Fibroblast of lung (primary cell): ENCODE results near the gene ASXL3. TPM values are rescaled to one million over a fixed set of nuclear protein-coding genes. Genes with fewer than 3 reads are reported as not detected.
A peak's percentile ranks its signal among the peaks of the same experiment; 100 is the strongest.

Source experiments
- DNase-seq, 2 donors: peaks; one replicate each; pipeline versions ENCODE4 v3.0.0 to v3.0.0-alpha.2; 2010; ENCODE audit warnings: low read depth in 2 of 2
- H2AFZ ChIP-seq: 2 replicates; pipeline ENCODE4 v1.5.1; 2012; ENCODE audit warnings: low read length, control low read depth, inconsistent platforms
- H3K27ac ChIP-seq: 2 replicates; pipeline ENCODE4 v1.5.1; 2011; ENCODE audit warnings: low read length, control low read depth; ENCODE audit not compliant: insufficient read depth
- H3K27me3 ChIP-seq: 2 replicates; pipeline ENCODE4 v1.5.1; 2011; ENCODE audit warnings: mild to moderate bottlenecking, low read length; ENCODE audit not compliant: control insufficient read depth, insufficient read depth
- H3K36me3 ChIP-seq: 2 replicates; pipeline ENCODE4 v1.5.1; 2011; ENCODE audit warnings: low read length; ENCODE audit not compliant: control insufficient read depth, insufficient read depth
- H3K4me1 ChIP-seq: 2 replicates; pipeline ENCODE4 v1.5.1; 2011; ENCODE audit warnings: low read length; ENCODE audit not compliant: control insufficient read depth, insufficient read depth; ENCODE audit errors: extremely low read depth
- H3K4me2 ChIP-seq: 2 replicates; pipeline ENCODE4 v1.5.1; 2011; ENCODE audit warnings: low read length, control low read depth; ENCODE audit not compliant: insufficient read depth; ENCODE audit errors: extremely low read depth
- H3K4me3 ChIP-seq, 4 experiments: fragments of 200-600 bp in 1 of 4; sonication (generic) in 1 of 4; replicated peaks in 1 of 4; 2 replicates each; pipeline ENCODE4 v1.5.1; 2011 to 2016; ENCODE audit warnings: low read length in 4 of 4, low read depth in 3 of 4, mild to moderate bottlenecking in 3 of 4, control low read depth in 2 of 4, inconsistent platforms in 1 of 4, mixed read lengths in 1 of 4; ENCODE audit not compliant: insufficient read depth in 1 of 4; ENCODE audit errors: control extremely low read depth in 1 of 4
- H3K79me2 ChIP-seq: 2 replicates; pipeline ENCODE4 v1.5.1; 2012; ENCODE audit warnings: mild to moderate bottlenecking, low read length, inconsistent platforms; ENCODE audit not compliant: control insufficient read depth, insufficient read depth
- H3K9ac ChIP-seq: 2 replicates; pipeline ENCODE4 v1.5.1; 2011; ENCODE audit warnings: mild to moderate bottlenecking, low read length, control low read depth; ENCODE audit not compliant: insufficient read depth
- H3K9me3 ChIP-seq: 2 replicates; pipeline ENCODE4 v1.5.1; 2012; ENCODE audit warnings: low read depth, low read length; ENCODE audit not compliant: control insufficient read depth, insufficient read depth
- H4K20me1 ChIP-seq: 2 replicates; pipeline ENCODE4 v1.5.1; 2011; ENCODE audit warnings: low read length; ENCODE audit not compliant: control insufficient read depth, insufficient read depth; ENCODE audit errors: extremely low read depth
- CTCF ChIP-seq, 2 donors: IDR thresholded peaks in 1 of 2; conservative IDR thresholded peaks in 1 of 2; 1 replicate in 1 of 2; 2 replicates in 1 of 2; pipeline ENCODE4 v1.5.1; 2011 to 2012; ENCODE audit warnings: low read length in 2 of 2, control low read depth in 1 of 2, inconsistent platforms in 1 of 2, low read depth in 1 of 2, mild to moderate bottlenecking in 1 of 2
- EZH2 ChIP-seq: IDR thresholded peaks from 2 replicates; pipeline ENCODE4 v1.5.1; 2012; ENCODE audit warnings: low read length, control low read depth, mild to moderate bottlenecking; ENCODE audit errors: missing control alignments
- polyA plus RNA-seq, 2 donors: library from polyadenylated mRNA; depleted of rRNA in 1 of 2; stranded (reverse) in 1 of 2; unstranded in 1 of 2; fragments of >200 nt; gene quantifications; 2 replicates each; pipeline ENCODE4 v1.2.1, GENCODE V29; 2011 to 2012; ENCODE audit warnings: missing spikeins in 1 of 2
- total RNA-seq: library from RNA; depleted of rRNA; stranded (reverse); fragments of >200 nt; gene quantifications from 2 replicates; pipeline ENCODE4 v1.2.1, GENCODE V29; 2014

The ASXL3 gene
- total and polyA plus RNA-seq, 2 donors (not counting 1 experiment from before 2014, with no cell fraction given): 0.06 to 0.66 TPM

- Histone ChIP-seq H3K9ac (no peak overlapping the region), H3K4me1 (no peaks in the 10 kb centered on the region), H3K27ac (no peak overlapping the region), H3K27me3 (no peaks in the 10 kb centered on the region), H2AFZ (no peak overlapping the region), H3K36me3 (no peaks in the 10 kb centered on the region), H3K4me3 (no peak overlapping the region), H3K79me2 (no peaks in the 10 kb centered on the region), H3K9me3 (no peaks in the 10 kb centered on the region), H4K20me1 (no peaks in the 10 kb centered on the region), H3K4me2 (no peak overlapping the region)
- DNase-seq: peak; percentile 74 to 75
- no peak for TF ChIP-seq CTCF (conservative IDR thresholded peaks at IDR 0.05 in 1 of 2, IDR thresholded peaks at IDR 0.05 in 1 of 2; ENCODE audit: low read depth in 1 of 2, low read length in 2 of 2)
- TF ChIP-seq EZH2: no peak
Measured at GRCh38 chr18:33596178-33596854, 18.3 kb downstream of the ASXL3 start.

- H2AFZ ChIP-seq: no peak overlapping the region
- H3K4me1 ChIP-seq: no peaks in the 10 kb centered on the region
- H3K9ac ChIP-seq: no peak overlapping the region
- H3K27ac ChIP-seq: no peak overlapping the region
- H3K9me3 ChIP-seq: no peaks in the 10 kb centered on the region
- H3K79me2 ChIP-seq: no peaks in the 10 kb centered on the region
- H3K27me3 ChIP-seq: no peaks in the 10 kb centered on the region
- H3K4me3 ChIP-seq: no peak overlapping the region
- no peaks in the 10 kb centered on the region for H4K20me1 ChIP-seq
- no peaks in the 10 kb centered on the region for H3K36me3 ChIP-seq
- TF ChIP-seq EZH2 (no peak), CTCF (conservative IDR thresholded peaks at IDR 0.05 in 1 of 2, IDR thresholded peaks at IDR 0.05 in 1 of 2; ENCODE audit: low read depth in 1 of 2, low read length in 2 of 2) (no peak)
- no peak for DNase-seq
- no peak overlapping the region for H3K4me2 ChIP-seq
Measured at GRCh38 chr18:33600846-33601245, 22.8 kb downstream of the ASXL3 start.

- H4K20me1 ChIP-seq: no peaks in the 10 kb centered on the region
Measured at GRCh38 chr18:33603454-33603853, 25.4 kb downstream of the ASXL3 start.

More at GRCh38 chr18:33603454-33603853, 25.4 kb downstream of the ASXL3 start:
- Histone ChIP-seq H3K27ac (no peak overlapping the region), H2AFZ (no peak overlapping the region), H3K9me3 (no peaks in the 10 kb centered on the region), H3K9ac (no peak overlapping the region), H3K27me3 (no peaks in the 10 kb centered on the region), H3K4me2 (no peak overlapping the region), H3K79me2 (no peaks in the 10 kb centered on the region), H3K4me3 (no peak overlapping the region), H3K36me3 (no peaks in the 10 kb centered on the region), H3K4me1 (no peaks in the 10 kb centered on the region)
- no peak for DNase-seq
- TF ChIP-seq EZH2: no peak
